DND-41 (cell line): Measurements from ENCODE around the gene SLC13A3.

Experiments used
- ATAC-seq: fragments of 200-7000 bp; cut with Tn5 transposase; 3 replicates; pipeline ENCODE4 v1.9.1; 2021; ENCODE audit warnings: low read depth; ENCODE audit not compliant: insufficient read depth
- DNase-seq: peaks from one replicate; pipeline ENCODE4 v3.0.0-alpha.2; 2020
- H2AFZ ChIP-seq: 2 replicates; pipeline ENCODE4 v1.6.0; 2012; ENCODE audit warnings: low read depth, low read length
- H3K27ac ChIP-seq: 2 replicates; pipeline ENCODE4 v1.5.1; 2012; ENCODE audit warnings: low read length, inconsistent platforms
- H3K27me3 ChIP-seq: fragments of 200-600 bp; sonication (generic); 2 replicates; pipeline ENCODE4 v1.6.0; 2012; ENCODE audit warnings: low read length, mild to moderate bottlenecking, inconsistent platforms; ENCODE audit not compliant: insufficient read depth, poor library complexity
- H3K36me3 ChIP-seq: 2 replicates; pipeline ENCODE4 v1.5.1; 2012; ENCODE audit warnings: low read length, inconsistent platforms; ENCODE audit not compliant: insufficient read depth
- H3K4me1 ChIP-seq: 2 replicates; pipeline ENCODE4 v1.5.1; 2012; ENCODE audit warnings: mild to moderate bottlenecking, low read length; ENCODE audit not compliant: insufficient read depth
- H3K4me2 ChIP-seq: 2 replicates; pipeline ENCODE4 v1.6.0; 2012; ENCODE audit warnings: mild to moderate bottlenecking, moderate library complexity, low read length, inconsistent platforms; ENCODE audit not compliant: insufficient read depth
- H3K4me3 ChIP-seq, 2 experiments: fragments of 200-600 bp in 1 of 2; shearing (Covaris generic) in 1 of 2; 2 replicates each; pipeline ENCODE4 v1.5.1; 2012 to 2016; ENCODE audit warnings: inconsistent platforms in 2 of 2, low read length in 2 of 2, mild to moderate bottlenecking in 2 of 2, low read depth in 1 of 2, moderate library complexity in 1 of 2
- H3K79me2 ChIP-seq: 2 replicates; pipeline ENCODE4 v1.6.0; 2012; ENCODE audit warnings: low read length, inconsistent platforms; ENCODE audit not compliant: insufficient read depth
- H3K9ac ChIP-seq: 2 replicates; pipeline ENCODE4 v1.6.0; 2012; ENCODE audit warnings: low read depth, mild to moderate bottlenecking, inconsistent platforms, low read length, moderate library complexity
- H3K9me3 ChIP-seq: 2 replicates; pipeline ENCODE4 v1.5.1; 2012; ENCODE audit warnings: low read length, moderate library complexity, mild to moderate bottlenecking, inconsistent platforms; ENCODE audit not compliant: insufficient read depth, severe bottlenecking
- H4K20me1 ChIP-seq: 2 replicates; pipeline ENCODE4 v1.6.0; 2012; ENCODE audit warnings: low read length; ENCODE audit not compliant: insufficient read depth
- CTCF ChIP-seq: IDR thresholded peaks from 2 replicates; pipeline ENCODE4 v1.5.1; 2012; ENCODE audit warnings: borderline replicate concordance, low read length, moderate library complexity, mild to moderate bottlenecking; ENCODE audit not compliant: poor library complexity, severe bottlenecking; ENCODE audit errors: extremely low read depth
- EZH2 ChIP-seq: IDR thresholded peaks from 3 replicates; pipeline ENCODE4 v1.6.1; 2012; ENCODE audit warnings: borderline replicate concordance, low read depth, mild to moderate bottlenecking, moderate library complexity, low read length, inconsistent platforms; ENCODE audit not compliant: severe bottlenecking

The SLC13A3 gene

GRCh38 chr20:46548688-46549087 is 102.6 kb downstream of the SLC13A3 start:
- Histone ChIP-seq H3K79me2 (no peaks in the 10 kb centered on the region), H3K9ac (no peak overlapping the region), H3K27ac (no peak overlapping the region), H3K27me3 (peaks cover 4% of the 10 kb centered on the region), H4K20me1 (0 out of 2 replicates have a peak, but pooled peaks cover 2% of the 10 kb centered on the region), H3K4me1 (peaks cover 7% of the 10 kb centered on the region), H3K4me3 (no peak overlapping the region), H3K36me3 (no peaks in the 10 kb centered on the region), H2AFZ (no peak overlapping the region), H3K9me3 (no peaks in the 10 kb centered on the region), H3K4me2 (no peak overlapping the region)
- TF ChIP-seq EZH2 (no peak), CTCF (no peak)
- ATAC-seq (no peak), DNase-seq (no peak)

DNA sequence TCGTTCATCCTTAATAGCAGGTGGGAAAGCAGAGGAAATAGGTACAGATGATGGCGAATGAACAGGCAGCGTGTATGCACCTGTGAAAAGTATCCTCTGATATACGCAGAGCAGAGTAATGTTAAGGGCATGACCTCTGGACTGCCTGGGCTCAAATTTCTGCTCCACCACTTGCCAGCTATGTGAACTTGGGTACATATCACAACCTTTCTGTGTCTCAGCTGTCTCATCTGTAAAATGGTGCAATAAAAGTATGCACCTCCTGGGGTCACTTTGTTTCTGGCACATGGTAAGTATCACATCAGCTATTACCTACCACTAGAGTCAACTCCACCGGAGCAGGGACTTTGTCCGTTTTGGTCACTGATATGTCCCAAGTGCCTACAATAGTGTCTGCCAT is 103.3 kb downstream of the SLC13A3 start:
- no peaks in the 10 kb centered on the region for H3K36me3 ChIP-seq

GRCh38 chr20:46546936-46547335 is 104.3 kb downstream of the SLC13A3 start:
- Histone ChIP-seq H3K36me3 (no peaks in the 10 kb centered on the region), H3K4me2 (no peak overlapping the region), H3K9ac (no peak overlapping the region), H3K9me3 (no peaks in the 10 kb centered on the region), H3K27ac (no peak overlapping the region), H3K27me3 (peaks cover 4% of the 10 kb centered on the region), H3K4me1 (no peaks in the 10 kb centered on the region), H4K20me1 (0 out of 2 replicates have a peak, but pooled peaks cover 2% of the 10 kb centered on the region), H3K79me2 (no peaks in the 10 kb centered on the region), H3K4me3 (no peak overlapping the region), H2AFZ (no peak overlapping the region)
- no peak for TF ChIP-seq CTCF
- TF ChIP-seq EZH2: no peak
- no peak for ATAC-seq
- DNase-seq: no peak

More for the DNA sequence above, 103.3 kb downstream of the SLC13A3 start:
- Histone ChIP-seq H3K27ac (no peak overlapping the region), H3K27me3 (peaks cover 4% of the 10 kb centered on the region), H3K4me2 (no peak overlapping the region), H3K4me3 (no peak overlapping the region), H3K79me2 (no peaks in the 10 kb centered on the region), H3K9me3 (no peaks in the 10 kb centered on the region), H4K20me1 (0 out of 2 replicates have a peak, but pooled peaks cover 2% of the 10 kb centered on the region), H3K4me1 (peaks cover 6% of the 10 kb centered on the region), H3K9ac (no peak overlapping the region), H2AFZ (no peak overlapping the region)
- no peak for DNase-seq
- ATAC-seq: no peak
- no peak for TF ChIP-seq CTCF
- no peak for TF ChIP-seq EZH2

GRCh38 chr20:46546298-46546697 is 105.0 kb downstream of the SLC13A3 start:
- Histone ChIP-seq H2AFZ (no peak overlapping the region), H4K20me1 (0 out of 2 replicates have a peak, but pooled peaks cover 5% of the 10 kb centered on the region), H3K4me1 (no peaks in the 10 kb centered on the region), H3K27me3 (peaks cover 4% of the 10 kb centered on the region), H3K36me3 (no peaks in the 10 kb centered on the region), H3K4me2 (no peak overlapping the region), H3K79me2 (no peaks in the 10 kb centered on the region), H3K9me3 (no peaks in the 10 kb centered on the region), H3K9ac (no peak overlapping the region), H3K27ac (no peak overlapping the region), H3K4me3 (no peak overlapping the region)
- DNase-seq (no peak), ATAC-seq (no peak)
- TF ChIP-seq CTCF: no peak
- TF ChIP-seq EZH2: no peak
